BLaER1 treated with 17β-estradiol and CSF1 and Interleukin-3, amounts not matched to agents 10 nM and 100 nM (cell line): ENCODE measurements around the gene TARS2.

Experiments used
- H3K27ac ChIP-seq, 11 experiments: shearing (Covaris generic); formaldehyde crosslinking; 2 replicates each; pipeline ENCODE4 v1.8.1; 2022
- H3K27me3 ChIP-seq, 11 experiments: shearing (Covaris generic); formaldehyde crosslinking; 2 replicates each; pipeline ENCODE4 v1.8.1; 2022
- H3K36me3 ChIP-seq, 11 experiments: shearing (Covaris generic); formaldehyde crosslinking; 2 replicates each; pipeline ENCODE4 v1.8.1; 2022
- H3K4me1 ChIP-seq, 10 experiments: shearing (Covaris generic); formaldehyde crosslinking; 2 replicates each; pipeline ENCODE4 v1.8.1; 2022
- H3K4me2 ChIP-seq, 11 experiments: shearing (Covaris generic); formaldehyde crosslinking; 2 replicates each; pipeline ENCODE4 v1.8.1; 2022
- H3K4me3 ChIP-seq, 10 experiments: shearing (Covaris generic); formaldehyde crosslinking; 2 replicates each; pipeline ENCODE4 v1.8.1; 2022
- H3K9ac ChIP-seq, 11 experiments: shearing (Covaris generic); formaldehyde crosslinking; 2 replicates each; pipeline ENCODE4 v1.8.1; 2022
- H3K9me3 ChIP-seq, 11 experiments: shearing (Covaris generic); formaldehyde crosslinking; replicated peaks in 1 of 11; 2 replicates each; pipeline ENCODE4 v1.8.1; 2022
- H4K20me1 ChIP-seq, 11 experiments: shearing (Covaris generic); formaldehyde crosslinking; 2 replicates each; pipeline ENCODE4 v1.8.1; 2022
- Cebpa-rat ChIP-seq, 11 experiments: shearing (Covaris generic); IDR thresholded peaks; 2 replicates each; pipeline ENCODE4 v1.8.1; 2022

Gene TARS2

DNA sequence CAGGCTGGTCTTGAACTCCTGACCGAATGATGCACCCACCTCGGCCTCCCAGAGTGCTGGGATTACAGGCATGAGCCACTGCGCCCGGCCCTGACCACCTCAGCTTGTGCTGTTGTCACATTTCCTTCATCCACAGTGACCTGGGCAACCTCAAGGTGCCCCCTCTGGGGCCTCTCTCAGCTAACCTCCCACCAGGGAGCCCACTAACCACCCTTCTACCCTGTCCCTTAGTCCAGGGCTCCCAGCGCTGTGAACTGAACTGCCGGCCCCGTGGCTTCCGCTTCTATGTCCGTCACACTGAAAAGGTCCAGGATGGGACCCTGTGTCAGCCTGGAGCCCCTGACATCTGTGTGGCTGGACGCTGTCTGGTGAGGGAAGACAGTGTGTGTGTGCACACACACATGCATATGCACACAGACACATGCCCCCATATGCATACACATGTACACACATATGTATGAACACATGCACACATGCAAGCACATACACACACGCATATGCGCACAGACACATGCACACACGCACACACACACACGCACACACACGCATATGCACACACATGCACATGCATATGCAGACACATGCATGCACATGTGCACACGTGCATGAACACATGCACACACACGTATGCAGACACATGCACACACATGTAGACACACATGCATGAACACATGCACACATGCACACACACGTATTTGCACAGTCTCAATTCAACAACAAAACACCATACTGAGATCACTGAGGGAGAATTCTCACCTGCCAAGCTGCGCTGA lies 68.2 kb downstream of the TARS2 start:
- Histone ChIP-seq H3K27ac (peak overlapping the region in 4 of 11 experiments; percentile 14 to 96 (median 66); a peak in 3 of 22 replicates), H3K4me1 (peaks cover 48 to 95% (median 70%) of the 10 kb centered on the region in 10 experiments), H3K9ac (peak overlapping the region in 3 of 11 experiments; percentile 79 to 84 (median 81); a peak in 3 of 22 replicates), H3K4me2 (peak overlapping the region in 5 of 11 experiments; percentile 27 to 98 (median 96); a peak in 8 of 22 replicates), H3K27me3 (no peaks in the 10 kb centered on the region), H3K4me3 (no peak overlapping the region), H3K9me3 (no peaks in the 10 kb centered on the region), H4K20me1 (peaks cover 0 to 46% (median 22%) of the 10 kb centered on the region in 11 experiments; a peak in 13 of 22 replicates), H3K36me3 (peaks cover 0 to 72% (median 14%) of the 10 kb centered on the region in 11 experiments; a peak in 13 of 22 replicates)
- TF ChIP-seq Cebpa-rat (IDR thresholded peaks at IDR 0.05) = no peak

DNA sequence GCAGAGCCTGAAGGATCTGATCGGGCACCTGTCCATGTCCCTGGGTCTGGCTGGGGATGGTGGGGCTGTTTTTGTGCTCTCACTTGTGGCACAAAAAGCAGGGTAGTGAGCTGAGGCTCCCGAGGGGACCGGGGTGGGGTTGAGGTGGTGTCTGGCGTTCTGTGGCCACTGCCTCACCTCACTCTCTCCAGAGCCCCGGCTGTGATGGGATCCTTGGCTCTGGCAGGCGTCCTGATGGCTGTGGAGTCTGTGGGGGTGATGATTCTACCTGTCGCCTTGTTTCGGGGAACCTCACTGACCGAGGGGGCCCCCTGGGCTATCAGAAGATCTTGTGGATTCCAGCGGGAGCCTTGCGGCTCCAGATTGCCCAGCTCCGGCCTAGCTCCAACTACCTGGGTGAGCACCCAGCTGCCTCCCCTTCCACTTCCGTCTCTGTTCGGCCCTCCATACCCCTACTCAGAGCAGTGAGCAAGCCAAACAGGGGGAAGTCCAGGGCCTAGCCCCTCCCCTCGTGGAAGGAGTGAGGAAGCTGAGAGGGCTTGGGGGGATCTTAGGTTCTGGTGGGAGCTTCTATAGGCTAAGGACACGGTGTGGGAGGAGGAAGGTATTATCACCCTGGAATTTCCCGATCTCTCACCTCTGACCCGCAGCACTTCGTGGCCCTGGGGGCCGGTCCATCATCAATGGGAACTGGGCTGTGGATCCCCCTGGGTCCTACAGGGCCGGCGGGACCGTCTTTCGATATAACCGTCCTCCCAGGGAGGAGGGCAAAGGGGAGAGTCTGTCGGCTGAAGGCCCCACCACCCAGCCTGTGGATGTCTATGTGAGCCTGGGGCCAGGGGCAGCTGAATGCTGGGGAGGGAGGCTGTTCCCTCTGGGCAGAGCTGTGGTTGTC lies 69.0 kb downstream of the TARS2 start:
- peaks cover 0 to 53% (median 28%) of the 10 kb centered on the region in 11 experiments; a peak in 13 of 22 replicates for H4K20me1 ChIP-seq
- H3K36me3 ChIP-seq = peaks cover 0 to 72% (median 14%) of the 10 kb centered on the region in 11 experiments; a peak in 13 of 22 replicates
- no peak overlapping the region for H3K4me3 ChIP-seq
- no peaks in the 10 kb centered on the region for H3K27me3 ChIP-seq
- peaks cover 48 to 90% (median 66%) of the 10 kb centered on the region in 10 experiments for H3K4me1 ChIP-seq
- TF ChIP-seq Cebpa-rat (IDR thresholded peaks at IDR 0.05) = no peak
- H3K9me3 ChIP-seq = no peaks in the 10 kb centered on the region
- H3K27ac ChIP-seq = peak overlapping the region in 5 of 11 experiments; percentile 6 to 38 (median 24); a peak in 7 of 22 replicates
- H3K4me2 ChIP-seq = peak overlapping the region in 4 of 11 experiments; percentile 2 to 35 (median 8); a peak in 4 of 22 replicates
- peak overlapping the region in 4 of 11 experiments; percentile 2 to 42 (median 36); a peak in 5 of 22 replicates for H3K9ac ChIP-seq

DNA sequence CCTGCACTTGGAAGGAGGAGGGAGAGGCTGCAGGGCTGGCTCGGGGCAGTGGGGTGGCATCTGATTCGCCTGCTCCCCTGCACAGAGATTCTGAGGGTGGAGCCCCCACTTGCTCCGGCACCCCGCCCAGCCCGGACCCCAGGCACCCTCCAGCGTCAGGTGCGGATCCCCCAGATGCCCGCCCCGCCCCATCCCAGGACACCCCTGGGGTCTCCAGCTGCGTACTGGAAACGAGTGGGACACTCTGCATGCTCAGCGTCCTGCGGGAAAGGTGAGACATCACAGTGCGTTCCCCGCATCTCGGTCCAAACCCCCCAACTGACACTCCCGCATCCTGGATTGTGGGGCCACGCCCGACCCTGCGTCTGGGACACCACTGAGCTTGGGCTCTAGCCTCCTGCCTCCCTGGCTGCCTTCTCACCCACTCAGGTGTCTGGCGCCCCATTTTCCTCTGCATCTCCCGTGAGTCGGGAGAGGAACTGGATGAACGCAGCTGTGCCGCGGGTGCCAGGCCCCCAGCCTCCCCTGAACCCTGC lies 69.9 kb downstream of the TARS2 start:
- peaks cover 0 to 72% (median 14%) of the 10 kb centered on the region in 11 experiments; a peak in 13 of 22 replicates for H3K36me3 ChIP-seq
- H3K4me1 ChIP-seq = peaks cover 48 to 87% (median 65%) of the 10 kb centered on the region in 10 experiments
- no peaks in the 10 kb centered on the region for H3K27me3 ChIP-seq
- TF ChIP-seq Cebpa-rat (IDR thresholded peaks at IDR 0.05) = no peak
- H4K20me1 ChIP-seq = peaks cover 0 to 62% (median 28%) of the 10 kb centered on the region in 11 experiments; a peak in 13 of 22 replicates
- H3K27ac ChIP-seq = 0 out of 22 replicates have a peak overlapping the region, but pooled peaks of 1 of the 11 experiments have one; percentile 32
- 0 out of 22 replicates have a peak overlapping the region, but pooled peaks of 1 of the 11 experiments have one; percentile 23 for H3K9ac ChIP-seq
- no peak overlapping the region; a peak in 1 of 22 replicates for H3K4me2 ChIP-seq
- H3K9me3 ChIP-seq = no peaks in the 10 kb centered on the region
- H3K4me3 ChIP-seq = no peak overlapping the region
